ENCODE results near the gene CRISPLD2. TPM values are rescaled to one million over a fixed set of nuclear protein-coding genes. Genes with fewer than 3 reads are reported as not detected.
"Not testable (repeated sequence)": the region's sequence is repeated elsewhere in the genome, so short reads cannot be mapped to it uniquely, and the experiment has no call there.

The CRISPLD2 gene
- polyA plus RNA-seq, 1 donor from 2014 or later = 0.06 TPM

GRCh38 chr16:84933774-84934631 lies 114.2 kb downstream of the CRISPLD2 start:
- no peaks in the 10 kb centered on the region for H3K79me2 ChIP-seq (replicated peaks; ENCODE audit: insufficient read depth, low read length)
- no peaks in the 10 kb centered on the region for H3F3A ChIP-seq (ENCODE audit: insufficient read depth, low read length, poor library complexity, severe bottlenecking)
- no peaks in the 10 kb centered on the region for H3K9me3 ChIP-seq (ENCODE audit: low read length)
- H4K20me1 ChIP-seq (ENCODE audit: insufficient read depth) = no peaks in the 10 kb centered on the region
- H2AFZ ChIP-seq (ENCODE audit: low read depth, low read length) = no peak overlapping the region
- H3K4me3 ChIP-seq (ENCODE audit: low read length) = no peak overlapping the region
- H3K27ac ChIP-seq (ENCODE audit: low read length) = no peak overlapping the region
- no peaks in the 10 kb centered on the region for H3K9me2 ChIP-seq (ENCODE audit: insufficient read depth, low read length)
- H3K9ac ChIP-seq (ENCODE audit: low read length) = no peak overlapping the region
- H3K4me2 ChIP-seq (ENCODE audit: low read length) = no peak overlapping the region
- H3K36me3 ChIP-seq (ENCODE audit: insufficient read depth, low read length) = no peaks in the 10 kb centered on the region
- H3K27me3 ChIP-seq (ENCODE audit: insufficient read depth, low read depth, low read length) = no peaks in the 10 kb centered on the region
- TF ChIP-seq SMC3 (conservative IDR thresholded peaks at IDR 0.05; ENCODE audit: poor library complexity) = no peak
- TF ChIP-seq EP300 (conservative IDR thresholded peaks at IDR 0.05; ENCODE audit: poor library complexity, severe bottlenecking) = no peak
- TF ChIP-seq, protein P1, sequence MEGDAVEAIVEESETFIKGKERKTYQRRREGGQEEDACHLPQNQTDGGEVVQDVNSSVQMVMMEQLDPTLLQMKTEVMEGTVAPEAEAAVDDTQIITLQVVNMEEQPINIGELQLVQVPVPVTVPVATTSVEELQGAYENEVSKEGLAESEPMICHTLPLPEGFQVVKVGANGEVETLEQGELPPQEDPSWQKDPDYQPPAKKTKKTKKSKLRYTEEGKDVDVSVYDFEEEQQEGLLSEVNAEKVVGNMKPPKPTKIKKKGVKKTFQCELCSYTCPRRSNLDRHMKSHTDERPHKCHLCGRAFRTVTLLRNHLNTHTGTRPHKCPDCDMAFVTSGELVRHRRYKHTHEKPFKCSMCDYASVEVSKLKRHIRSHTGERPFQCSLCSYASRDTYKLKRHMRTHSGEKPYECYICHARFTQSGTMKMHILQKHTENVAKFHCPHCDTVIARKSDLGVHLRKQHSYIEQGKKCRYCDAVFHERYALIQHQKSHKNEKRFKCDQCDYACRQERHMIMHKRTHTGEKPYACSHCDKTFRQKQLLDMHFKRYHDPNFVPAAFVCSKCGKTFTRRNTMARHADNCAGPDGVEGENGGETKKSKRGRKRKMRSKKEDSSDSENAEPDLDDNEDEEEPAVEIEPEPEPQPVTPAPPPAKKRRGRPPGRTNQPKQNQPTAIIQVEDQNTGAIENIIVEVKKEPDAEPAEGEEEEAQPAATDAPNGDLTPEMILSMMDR (IDR thresholded peaks at IDR 0.05; ENCODE audit: poor library complexity, severe bottlenecking) = no peak
- no peak for TF ChIP-seq TAF1 (IDR thresholded peaks at IDR 0.05; ENCODE audit: low read depth)
- TF ChIP-seq MXI1 (conservative IDR thresholded peaks at IDR 0.05; ENCODE audit: poor library complexity, severe bottlenecking) = no peak
- no peak for TF ChIP-seq RAD21 (conservative IDR thresholded peaks at IDR 0.05)
- TF ChIP-seq POLR2AphosphoS5 (IDR thresholded peaks at IDR 0.05) = no peak
- no peak for TF ChIP-seq EZH2 (IDR thresholded peaks at IDR 0.05; ENCODE audit: borderline replicate concordance, insufficient read depth, low read length, poor library complexity, severe bottlenecking)
- TF ChIP-seq REST (IDR thresholded peaks at IDR 0.05; ENCODE audit: borderline replicate concordance) = no peak

DNA sequence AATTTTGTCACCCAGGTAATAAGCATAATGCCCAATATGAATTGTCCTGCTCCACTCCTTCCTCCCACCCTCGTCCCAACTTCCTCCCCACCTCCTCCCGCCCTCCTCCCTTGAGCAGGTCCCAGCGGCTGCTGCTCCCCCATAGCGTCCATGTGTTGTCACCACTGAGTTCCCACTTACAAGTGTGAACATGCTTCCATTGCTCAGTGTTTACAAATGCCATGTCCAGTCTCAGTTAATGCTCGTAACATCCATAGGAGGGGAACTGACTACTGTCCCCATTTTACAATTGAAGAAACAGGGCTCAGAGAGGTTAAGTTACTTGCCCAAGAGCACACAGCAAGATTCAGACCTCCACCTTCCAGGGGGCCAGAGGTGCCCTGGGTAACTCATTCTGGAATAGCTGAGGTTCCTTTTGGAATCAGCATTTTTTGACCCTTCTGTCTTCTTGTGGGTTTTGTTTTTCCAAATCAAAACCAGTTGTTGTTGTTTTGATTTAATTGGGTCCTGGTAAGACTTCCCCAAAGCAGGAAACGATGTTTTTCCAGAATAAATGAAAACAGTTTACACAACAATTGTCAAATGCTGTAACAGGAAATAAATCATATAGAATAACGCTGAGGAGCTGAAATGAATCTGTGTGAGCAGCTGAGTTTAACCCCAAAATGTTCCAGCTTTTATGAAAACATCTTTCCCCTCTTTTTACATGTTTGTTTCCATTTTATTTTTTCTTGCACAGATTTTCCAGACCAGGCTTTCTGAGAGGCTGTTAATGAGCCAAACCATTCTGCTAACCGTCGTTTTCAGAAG lies 117.6 kb downstream of the CRISPLD2 start:
- TF ChIP-seq, protein P1 (IDR thresholded peaks at IDR 0.05; ENCODE audit: poor library complexity, severe bottlenecking) = no peak
- no peak for TF ChIP-seq MXI1 (conservative IDR thresholded peaks at IDR 0.05; ENCODE audit: poor library complexity, severe bottlenecking)
- TF ChIP-seq EZH2 (IDR thresholded peaks at IDR 0.05; ENCODE audit: borderline replicate concordance, insufficient read depth, low read length, poor library complexity, severe bottlenecking) = no peak
- no peak for TF ChIP-seq POLR2AphosphoS5 (IDR thresholded peaks at IDR 0.05)
- Histone ChIP-seq H3K9me3 (ENCODE audit: low read length) (no peaks in the 10 kb centered on the region), H3K27me3 (ENCODE audit: insufficient read depth, low read depth, low read length) (no peaks in the 10 kb centered on the region), H3K9ac (ENCODE audit: low read length) (no peak overlapping the region), H3F3A (ENCODE audit: insufficient read depth, low read length, poor library complexity, severe bottlenecking) (no peaks in the 10 kb centered on the region), H3K4me3 (ENCODE audit: low read length) (no peak overlapping the region), H3K79me2 (replicated peaks; ENCODE audit: insufficient read depth, low read length) (no peaks in the 10 kb centered on the region), H3K27ac (ENCODE audit: low read length) (no peak overlapping the region), H4K20me1 (ENCODE audit: insufficient read depth) (no peaks in the 10 kb centered on the region), H3K36me3 (ENCODE audit: insufficient read depth, low read length) (no peaks in the 10 kb centered on the region), H3K9me2 (ENCODE audit: insufficient read depth, low read length) (no peaks in the 10 kb centered on the region), H2AFZ (ENCODE audit: low read depth, low read length) (no peak overlapping the region), H3K4me2 (ENCODE audit: low read length) (no peak overlapping the region)

DNA sequence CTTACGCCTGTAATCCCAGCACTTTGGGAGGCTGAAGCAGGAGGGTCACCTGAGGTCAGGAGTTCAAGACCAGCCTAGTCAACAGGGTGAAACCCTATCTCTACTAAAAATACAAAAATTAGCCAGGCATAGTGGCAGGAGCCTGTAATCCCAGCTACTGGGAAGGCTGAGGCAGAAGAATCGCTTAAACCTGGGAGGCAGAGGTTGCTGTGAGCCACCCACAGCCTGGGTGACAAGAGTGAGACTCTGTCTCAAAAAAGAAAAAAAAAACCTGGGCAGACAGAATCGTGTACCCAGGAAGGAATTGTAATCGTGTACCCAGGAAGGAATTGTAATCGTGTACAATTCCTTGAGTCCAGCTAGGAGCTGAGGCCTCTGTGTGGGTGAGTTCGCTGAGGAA lies 118.8 kb downstream of the CRISPLD2 start:
- H3K4me3 ChIP-seq (ENCODE audit: low read length); H3K79me2 ChIP-seq (replicated peaks; ENCODE audit: insufficient read depth, low read length); H3K9me2 ChIP-seq (ENCODE audit: insufficient read depth, low read length); H3K9me3 ChIP-seq (ENCODE audit: low read length); H3K27me3 ChIP-seq (ENCODE audit: insufficient read depth, low read depth, low read length); H3F3A ChIP-seq (ENCODE audit: insufficient read depth, low read length, poor library complexity, severe bottlenecking); H2AFZ ChIP-seq (ENCODE audit: low read depth, low read length); H3K36me3 ChIP-seq (ENCODE audit: insufficient read depth, low read length); H3K9ac ChIP-seq (ENCODE audit: low read length); H4K20me1 ChIP-seq (ENCODE audit: insufficient read depth); H3K4me2 ChIP-seq (ENCODE audit: low read length); H3K27ac ChIP-seq (ENCODE audit: low read length): not testable (repeated sequence)
